Fibroblast of lung (primary cell): ENCODE measurements around the gene RHOT1.

ENCODE experiments used
- CTCF ChIP-seq, 2 donors: IDR thresholded peaks in 1 of 2; conservative IDR thresholded peaks in 1 of 2; 1 replicate in 1 of 2; 2 replicates in 1 of 2; pipeline ENCODE4 v1.5.1; 2011 to 2012; ENCODE audit warnings: low read length in 2 of 2, control low read depth in 1 of 2, inconsistent platforms in 1 of 2, low read depth in 1 of 2, mild to moderate bottlenecking in 1 of 2
- EZH2 ChIP-seq: IDR thresholded peaks from 2 replicates; pipeline ENCODE4 v1.5.1; 2012; ENCODE audit warnings: low read length, control low read depth, mild to moderate bottlenecking; ENCODE audit errors: missing control alignments

- TF ChIP-seq CTCF (conservative IDR thresholded peaks at IDR 0.05 in 1 of 2, IDR thresholded peaks at IDR 0.05 in 1 of 2; ENCODE audit: low read depth in 1 of 2, low read length in 2 of 2) (no peak), EZH2 (no peak)
These were observed 690 bp downstream of the RHOT1 start for GRCh38 chr17:32142857-32143526.
